Measurements from ENCODE around the gene EEIG2.

- TF ChIP-seq POLR2AphosphoS5 (IDR thresholded peaks at IDR 0.05; ENCODE audit: low read depth, low read length) = no peak
- TF ChIP-seq, protein P1, sequence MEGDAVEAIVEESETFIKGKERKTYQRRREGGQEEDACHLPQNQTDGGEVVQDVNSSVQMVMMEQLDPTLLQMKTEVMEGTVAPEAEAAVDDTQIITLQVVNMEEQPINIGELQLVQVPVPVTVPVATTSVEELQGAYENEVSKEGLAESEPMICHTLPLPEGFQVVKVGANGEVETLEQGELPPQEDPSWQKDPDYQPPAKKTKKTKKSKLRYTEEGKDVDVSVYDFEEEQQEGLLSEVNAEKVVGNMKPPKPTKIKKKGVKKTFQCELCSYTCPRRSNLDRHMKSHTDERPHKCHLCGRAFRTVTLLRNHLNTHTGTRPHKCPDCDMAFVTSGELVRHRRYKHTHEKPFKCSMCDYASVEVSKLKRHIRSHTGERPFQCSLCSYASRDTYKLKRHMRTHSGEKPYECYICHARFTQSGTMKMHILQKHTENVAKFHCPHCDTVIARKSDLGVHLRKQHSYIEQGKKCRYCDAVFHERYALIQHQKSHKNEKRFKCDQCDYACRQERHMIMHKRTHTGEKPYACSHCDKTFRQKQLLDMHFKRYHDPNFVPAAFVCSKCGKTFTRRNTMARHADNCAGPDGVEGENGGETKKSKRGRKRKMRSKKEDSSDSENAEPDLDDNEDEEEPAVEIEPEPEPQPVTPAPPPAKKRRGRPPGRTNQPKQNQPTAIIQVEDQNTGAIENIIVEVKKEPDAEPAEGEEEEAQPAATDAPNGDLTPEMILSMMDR (IDR thresholded peaks at IDR 0.05 in 2 of 3, conservative IDR thresholded peaks at IDR 0.05 in 1 of 3; ENCODE audit: borderline replicate concordance in 1 of 3, insufficient read depth in 1 of 3, low read depth in 2 of 3, low read length in 2 of 3) = no peak
- no peak for TF ChIP-seq ZFX (IDR thresholded peaks at IDR 0.05)
- TF ChIP-seq, protein P2, sequence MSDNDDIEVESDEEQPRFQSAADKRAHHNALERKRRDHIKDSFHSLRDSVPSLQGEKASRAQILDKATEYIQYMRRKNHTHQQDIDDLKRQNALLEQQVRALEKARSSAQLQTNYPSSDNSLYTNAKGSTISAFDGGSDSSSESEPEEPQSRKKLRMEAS (IDR thresholded peaks at IDR 0.05) = no peak
- no peak for TF ChIP-seq POLR2A (IDR thresholded peaks at IDR 0.05; ENCODE audit: borderline replicate concordance, extremely low read depth, insufficient read depth, insufficient read length)
- TF ChIP-seq EZH2phosphoT487 (IDR thresholded peaks at IDR 0.05; ENCODE audit: borderline replicate concordance) = no peak
- TF ChIP-seq SRF (IDR thresholded peaks at IDR 0.05; ENCODE audit: low read depth) = no peak
Observed at GRCh38 chr1:108572182-108572581, 12.3 kb downstream of the EEIG2 start.
